OCI-LY7 (cell line): ENCODE measurements around the gene DEXI.

ENCODE experiments used
- CTCF ChIP-seq: fragments of 200-600 bp; sonication (generic); conservative IDR thresholded peaks from 2 replicates; pipeline ENCODE4 v1.5.1; 2014; ENCODE audit warnings: mild to moderate bottlenecking, antibody characterized with exemption, low read length, moderate library complexity, mixed read lengths
- EZH2phosphoT487 ChIP-seq: fragments of 200-600 bp; sonication (generic); IDR thresholded peaks from 2 replicates; pipeline ENCODE4 v1.6.1; 2018; ENCODE audit warnings: low read depth, borderline replicate concordance, mild to moderate bottlenecking, mixed run types, antibody characterized with exemption, low read length, moderate library complexity, mixed read lengths

DNA sequence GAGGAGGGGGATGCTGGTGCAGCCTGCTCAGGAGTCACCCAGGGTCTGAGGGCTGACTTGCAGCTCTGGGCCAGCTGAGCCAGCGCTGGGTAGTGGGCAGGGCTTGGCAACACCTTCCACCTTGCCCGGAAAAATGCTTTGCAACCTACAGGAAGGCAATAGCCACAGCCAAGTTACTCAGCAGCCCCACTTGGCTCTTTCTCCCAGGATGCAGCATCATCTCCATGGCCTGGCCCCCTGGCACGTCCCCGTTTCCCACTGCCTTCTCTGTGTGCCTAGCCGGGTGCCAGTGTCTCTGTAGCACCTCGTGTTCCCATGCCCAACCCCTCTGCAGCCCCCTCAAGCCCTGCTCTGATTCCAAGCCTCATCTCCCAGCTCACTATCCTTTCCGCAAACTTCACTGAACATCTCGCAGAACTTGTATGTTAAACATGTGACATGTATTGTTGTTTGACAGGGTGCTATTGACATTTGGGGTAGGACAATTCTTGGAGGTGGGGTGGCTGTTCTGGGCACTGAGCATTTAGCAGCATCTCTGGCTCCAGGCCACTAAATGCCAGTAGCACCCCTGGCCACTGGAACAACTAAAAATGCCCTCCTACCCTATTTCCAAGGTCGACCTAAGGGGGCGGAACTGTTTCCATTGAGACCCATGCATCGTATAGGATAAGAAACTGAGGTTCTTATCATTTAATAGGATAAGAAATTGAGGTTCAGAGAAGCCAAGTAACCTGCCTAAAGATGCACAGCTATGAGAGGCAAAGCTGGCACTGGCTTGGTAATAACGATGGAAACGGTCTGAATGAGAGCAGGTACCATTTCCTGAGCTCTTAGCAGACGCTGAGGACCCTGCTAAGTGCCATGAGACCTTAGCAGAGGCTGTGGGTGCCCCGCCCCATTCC, 12.2 kb downstream of the DEXI start:
- TF ChIP-seq CTCF (no peak), EZH2phosphoT487 (no peak)
